WTC11 (cell line): Measurements from ENCODE around the gene MYOCOS. TPM values are rescaled to one million over a fixed set of nuclear protein-coding genes. Genes with fewer than 3 reads are reported as not detected.
"Not testable (repeated sequence)": the region's sequence is repeated elsewhere in the genome, so short reads cannot be mapped to it uniquely, and the experiment has no call there.

Source experiments
- ATAC-seq: fragments of 200-7000 bp; cut with Tn5 transposase; 2 replicates; pipeline ENCODE4 v1.10.0; 2021; ENCODE audit warnings: mild to moderate bottlenecking, moderate library complexity
- CTCF ChIA-PET: fragments of 300-600 bp; sonication (Branson Sonifier 250); formaldehyde crosslinking; loops from one replicate; lab custom pipeline; 2021; ENCODE audit warnings: antibody characterized with exemption; lab: Charles Lee
- POLR2A ChIA-PET: fragments of 350-600 bp; sonication (Branson Sonifier 250); formaldehyde crosslinking; loops from one replicate; lab custom pipeline; 2021; ENCODE audit warnings: antibody characterized with exemption; lab: Charles Lee
- DNase-seq: peaks from one replicate; pipeline ENCODE4 v3.0.0; 2021; ENCODE audit warnings: low spot score
- H3K27ac Mint-ChIP-seq: 2 replicates; pipeline ENCODE4 v1.8.0; 2021; ENCODE audit warnings: mixed read lengths
- H3K27me3 Mint-ChIP-seq: 2 replicates; pipeline ENCODE4 v1.8.0; 2021; ENCODE audit warnings: low read depth, mild to moderate bottlenecking, moderate library complexity, mixed read lengths
- H3K36me3 Mint-ChIP-seq: 2 replicates; pipeline ENCODE4 v1.8.0; 2021; ENCODE audit warnings: mixed read lengths
- H3K4me1 Mint-ChIP-seq: 2 replicates; pipeline ENCODE4 v1.8.0; 2022; ENCODE audit warnings: mixed read lengths
- H3K4me3 Mint-ChIP-seq: 2 replicates; pipeline ENCODE4 v1.8.0; 2021; ENCODE audit warnings: mild to moderate bottlenecking, moderate library complexity, mixed read lengths
- H3K9me3 Mint-ChIP-seq: 2 replicates; pipeline ENCODE4 v1.8.0; 2021; ENCODE audit warnings: mixed read lengths
- ATF6 ChIP-seq: sonication (generic); formaldehyde crosslinking; IDR thresholded peaks from 2 replicates; pipeline ENCODE4 v1.8.1; 2023; ENCODE audit warnings: mild to moderate bottlenecking, missing genetic modification reagents
- CREB1 ChIP-seq: sonication (generic); formaldehyde crosslinking; IDR thresholded peaks from 2 replicates; pipeline ENCODE4 v1.8.0; 2023; ENCODE audit warnings: mild to moderate bottlenecking, missing genetic modification reagents
- IRF2 ChIP-seq: sonication (generic); formaldehyde crosslinking; IDR thresholded peaks from 2 replicates; pipeline ENCODE4 v1.8.0; 2022; ENCODE audit warnings: low read depth, missing genetic modification reagents, borderline replicate concordance
- JAZF1 ChIP-seq: fragments of 250-450 bp; sonication (Bioruptor Pico); IDR thresholded peaks from 2 replicates; pipeline ENCODE4 v1.9.0; 2021; ENCODE audit warnings: moderate library complexity, mild to moderate bottlenecking, inconsistent platforms
- MAX ChIP-seq: sonication (generic); formaldehyde crosslinking; IDR thresholded peaks from 2 replicates; pipeline ENCODE4 v1.8.0; 2022; ENCODE audit warnings: mild to moderate bottlenecking, missing genetic modification reagents
- NFYB ChIP-seq: sonication (generic); formaldehyde crosslinking; conservative IDR thresholded peaks from 2 replicates; pipeline ENCODE4 v1.8.0; 2022; ENCODE audit warnings: low read depth, missing genetic modification reagents
- RELA ChIP-seq: sonication (generic); formaldehyde crosslinking; IDR thresholded peaks from 2 replicates; pipeline ENCODE4 v1.8.1; 2022; ENCODE audit warnings: missing genetic modification reagents, mild to moderate bottlenecking, borderline replicate concordance
- RORB ChIP-seq: fragments of 250-450 bp; sonication (Bioruptor Pico); IDR thresholded peaks from 2 replicates; pipeline ENCODE4 v1.9.0; 2021; ENCODE audit warnings: mild to moderate bottlenecking
- SMAD4 ChIP-seq: sonication (generic); formaldehyde crosslinking; IDR thresholded peaks from 2 replicates; pipeline ENCODE4 v1.8.0; 2022; ENCODE audit warnings: mild to moderate bottlenecking, missing genetic modification reagents
- STAT6 ChIP-seq: sonication (generic); formaldehyde crosslinking; conservative IDR thresholded peaks from 2 replicates; pipeline ENCODE4 v1.8.1; 2023; ENCODE audit warnings: mild to moderate bottlenecking, low read depth, missing genetic modification reagents, moderate library complexity
- USF2 ChIP-seq: sonication (generic); formaldehyde crosslinking; IDR thresholded peaks from 2 replicates; pipeline ENCODE4 v1.8.1; 2023; ENCODE audit warnings: mild to moderate bottlenecking, missing genetic modification reagents, moderate library complexity
- ZNF138 ChIP-seq: sonication (generic); formaldehyde crosslinking; conservative IDR thresholded peaks from 2 replicates; pipeline ENCODE4 v1.8.1; 2022; ENCODE audit warnings: mild to moderate bottlenecking, moderate library complexity, missing genetic modification reagents
- ZNF232 ChIP-seq: sonication (generic); formaldehyde crosslinking; IDR thresholded peaks from 2 replicates; pipeline ENCODE4 v1.8.0; 2022; ENCODE audit warnings: mild to moderate bottlenecking, missing genetic modification reagents
- ZNF263 ChIP-seq: sonication (generic); formaldehyde crosslinking; IDR thresholded peaks from 2 replicates; pipeline ENCODE4 v1.8.1; 2022; ENCODE audit warnings: low read depth, mild to moderate bottlenecking, moderate library complexity, missing genetic modification reagents
- ZNF396 ChIP-seq: fragments of 250-450 bp; sonication (Bioruptor Pico); IDR thresholded peaks from 2 replicates; pipeline ENCODE4 v1.8.0; 2021; ENCODE audit warnings: mild to moderate bottlenecking, moderate library complexity, borderline replicate concordance
- total RNA-seq: library from RNA; stranded (reverse); gene quantifications from 3 replicates; pipeline ENCODE4 v1.2.3, GENCODE V29; 2021

The MYOCOS gene
- total RNA-seq, 1 experiment from 2014 or later: not detected

- no peak for TF ChIP-seq STAT6
- TF ChIP-seq ZNF263: no peak
- no peak for TF ChIP-seq NFYB
- no peak for TF ChIP-seq SMAD4 (CRISPR knock-in tag)
- TF ChIP-seq CREB1 (CRISPR knock-in tag): no peak
- peak; percentile 32; the same call in 1 of the 2 replicates for TF ChIP-seq ZNF396 (CRISPR knock-in tag)
- no peak for TF ChIP-seq RORB
- TF ChIP-seq, all 79 proteins: peak for 3
Observed at GRCh38 chr1:171654942-171655745, 33.1 kb downstream of the MYOCOS start (continued).

GRCh38 chr1:171655746-171656116 is 33.7 kb downstream of the MYOCOS start:
- Mint-ChIP-seq H3K4me1 (peaks cover 20% of the 10 kb centered on the region), H3K27me3 (no peaks in the 10 kb centered on the region), H3K36me3 (no peaks in the 10 kb centered on the region), H3K4me3 (no peak overlapping the region), H3K9me3 (peaks cover 9% of the 10 kb centered on the region; the same call in 1 of the 2 replicates), H3K27ac (no peak overlapping the region)
- TF ChIP-seq ATF6 (CRISPR knock-in tag) (no peak), RELA (CRISPR knock-in tag) (no peak), ZNF232 (CRISPR knock-in tag) (no peak), JAZF1 (CRISPR knock-in tag) (no peak), MAX (CRISPR knock-in tag) (no peak), ZNF138 (CRISPR knock-in tag) (no peak)
- ATAC-seq (no peak), DNase-seq (no peak)
- POLR2A ChIA-PET: no interaction called here
- CTCF ChIA-PET: interaction anchor here (0.9 to 5.6 kb wide), 15 partner anchors 8 to 347 kb away, joined by 3 to 121 read pairs (median 5); partner anchors contain the start of genes DNM3 and MYOCOS

- H3K27ac Mint-ChIP-seq, DNase-seq, POLR2A ChIA-PET, H3K36me3 Mint-ChIP-seq, H3K27me3 Mint-ChIP-seq, ATAC-seq, H3K4me3 Mint-ChIP-seq: not testable (repeated sequence)
- peaks cover 25% of the 10 kb centered on the region for H3K4me1 Mint-ChIP-seq
- H3K9me3 Mint-ChIP-seq: peaks cover 14% of the 10 kb centered on the region; the same call in 1 of the 2 replicates
- CTCF ChIA-PET: interaction anchor here (0.5 to 5.6 kb wide), 5 partner anchors 13 to 145 kb away, joined by 4 to 121 read pairs (median 5); partner anchors contain the start of gene MYOCOS
Observed at GRCh38 chr1:171656206-171656605, 34.2 kb downstream of the MYOCOS start.

GRCh38 chr1:171661076-171661650 is 39.1 kb downstream of the MYOCOS start:
- Mint-ChIP-seq H3K36me3 (no peaks in the 10 kb centered on the region), H3K27ac (no peak overlapping the region), H3K4me1 (peaks cover 11% of the 10 kb centered on the region), H3K4me3 (no peak overlapping the region), H3K27me3 (no peaks in the 10 kb centered on the region), H3K9me3 (peaks cover 16% of the 10 kb centered on the region; the same call in 1 of the 2 replicates)
- ChIA-PET POLR2A (interaction anchor here (1.0 kb wide), 1 partner anchor 80 kb away, joined by 3 read pairs; no protein-coding TSS in a partner anchor), CTCF (interaction anchor here (0.6 kb wide), 1 partner anchor 17 kb away, joined by 3 read pairs; no protein-coding TSS in a partner anchor)
- ATAC-seq: peak; percentile 75
- no peak for DNase-seq
- TF ChIP-seq USF2 (peak; percentile 37; the same call in 1 of the 2 replicates), ZNF138 (CRISPR knock-in tag) (no peak), IRF2 (CRISPR knock-in tag) (no peak)
